H1 (cell line): ENCODE data around the gene IVNS1ABP. TPM values are rescaled to one million over a fixed set of nuclear protein-coding genes. Genes with fewer than 3 reads are reported as not detected.

ENCODE experiments used
- CTCF ChIA-PET: fragments of 300-600 bp; sonication (Branson Sonifier 250); formaldehyde crosslinking; loops from one replicate; lab custom pipeline; 2021; ENCODE audit not compliant: partially characterized antibody; lab: Charles Lee
- POLR2A ChIA-PET: fragments of 300-600 bp; sonication (Branson Sonifier 250); formaldehyde crosslinking; loops from one replicate; lab custom pipeline; 2021; ENCODE audit warnings: inconsistent platforms; ENCODE audit not compliant: partially characterized antibody; lab: Charles Lee
- DNase-seq, 2 experiments: peaks; one replicate each; pipeline versions ENCODE4 v3.0.0 to v3.0.0-alpha.2; 2010 to 2022; ENCODE audit warnings: low spot score in 2 of 2, low read depth in 1 of 2, mixed read lengths in 1 of 2
- FAIRE-seq: peaks from 2 replicates; lab custom pipeline; 2011; peaks lifted over from hg19 to GRCh38; lab: Jason Lieb, UNC
- H2AFZ ChIP-seq: 2 replicates; pipeline ENCODE4 v1.8.1; 2012; ENCODE audit warnings: low read length, inconsistent platforms
- H2AK5ac ChIP-seq: 2 replicates; pipeline ENCODE4 v1.6.1; 2013; ENCODE audit warnings: low read depth, low read length
- H2BK120ac ChIP-seq: replicated peaks from 2 replicates; pipeline ENCODE3; 2013; ENCODE audit warnings: low read depth, low read length, inconsistent platforms
- H2BK12ac ChIP-seq: 2 replicates; pipeline ENCODE4 v1.6.1; 2013; ENCODE audit warnings: low read depth, low read length
- H2BK15ac ChIP-seq: 2 replicates; pipeline ENCODE4 v1.6.1; 2013; ENCODE audit warnings: low read length
- H2BK20ac ChIP-seq: 2 replicates; pipeline ENCODE4 v1.6.1; 2013; ENCODE audit warnings: low read length
- H2BK5ac ChIP-seq: 2 replicates; pipeline ENCODE4 v1.6.1; 2013; ENCODE audit warnings: low read depth, low read length
- H3K14ac ChIP-seq: 2 replicates; pipeline ENCODE4 v1.6.1; 2013; ENCODE audit warnings: inconsistent platforms; ENCODE audit not compliant: insufficient read length
- H3K18ac ChIP-seq: 2 replicates; pipeline ENCODE4 v1.6.1; 2013; ENCODE audit warnings: low read length; ENCODE audit errors: extremely low read depth
- H3K23ac ChIP-seq: 2 replicates; pipeline ENCODE4 v1.6.1; 2013; ENCODE audit warnings: inconsistent platforms; ENCODE audit not compliant: insufficient read length
- H3K23me2 ChIP-seq: 2 replicates; pipeline ENCODE4 v1.6.1; 2013; ENCODE audit warnings: low read depth, low read length
- H3K27ac ChIP-seq: 2 replicates; pipeline ENCODE4 v1.6.1; 2011; ENCODE audit warnings: low read depth, low read length, inconsistent platforms
- H3K27me3 ChIP-seq, 4 experiments: replicated peaks in 1 of 4; 1 replicate in 1 of 4; 2 replicates in 3 of 4; pipeline versions ENCODE4 v1.6.1 to v1.8.1; 2011 to 2013; ENCODE audit warnings: low read length in 3 of 4, mild to moderate bottlenecking in 3 of 4, inconsistent platforms in 2 of 4, mixed read lengths in 2 of 4, moderate library complexity in 1 of 4; ENCODE audit not compliant: control insufficient read depth in 3 of 4, insufficient read depth in 3 of 4; ENCODE audit errors: extremely low read depth in 1 of 4
- H3K36me3 ChIP-seq, 4 experiments: 2 replicates each; pipeline versions ENCODE4 v1.6.1 to v1.8.1; 2011 to 2013; ENCODE audit warnings: mild to moderate bottlenecking in 4 of 4, low read length in 3 of 4, moderate library complexity in 2 of 4, control low read depth in 1 of 4, inconsistent platforms in 1 of 4; ENCODE audit not compliant: insufficient read depth in 4 of 4, control insufficient read depth in 2 of 4
- H3K4ac ChIP-seq: replicated peaks from 2 replicates; pipeline ENCODE3; 2013; ENCODE audit warnings: low read length, low read depth, mixed read lengths, inconsistent platforms; ENCODE audit not compliant: insufficient read length
- H3K4me1 ChIP-seq, 4 experiments: replicated peaks in 1 of 4; 1 replicate in 1 of 4; 2 replicates in 3 of 4; pipeline versions ENCODE4 v1.6.1 to v1.8.1; 2011 to 2013; ENCODE audit warnings: low read length in 3 of 4, inconsistent platforms in 2 of 4, mixed read lengths in 1 of 4; ENCODE audit not compliant: insufficient read depth in 4 of 4, control insufficient read depth in 3 of 4
- H3K4me2 ChIP-seq, 2 experiments: 2 replicates each; pipeline versions ENCODE4 v1.6.1 to v1.8.1; 2011 to 2013; ENCODE audit warnings: low read depth in 2 of 2, low read length in 2 of 2, control low read depth in 1 of 2, inconsistent platforms in 1 of 2, mild to moderate bottlenecking in 1 of 2; ENCODE audit not compliant: insufficient read depth in 1 of 2
- H3K4me3 ChIP-seq, 4 experiments: fragments of 200-600, 300-600 bp in 1 of 4; sonication (generic), shearing (Covaris generic), sonication (Bioruptor Twin) in 1 of 4; 2 replicates each; pipeline versions ENCODE4 v1.5.1 to v1.8.1; 2011 to 2016; ENCODE audit warnings: low read length in 4 of 4, low read depth in 3 of 4, control low read depth in 2 of 4, inconsistent platforms in 2 of 4, mild to moderate bottlenecking in 2 of 4, mixed read lengths in 1 of 4, moderate library complexity in 1 of 4; ENCODE audit not compliant: insufficient read depth in 2 of 4; ENCODE audit errors: extremely low read depth in 1 of 4
- H3K56ac ChIP-seq: replicated peaks from 2 replicates; pipeline ENCODE3; 2013; ENCODE audit warnings: low read depth, mild to moderate bottlenecking, mixed read lengths, low read length, inconsistent platforms; ENCODE audit not compliant: insufficient read length
- H3K79me1 ChIP-seq: 2 replicates; pipeline ENCODE4 v1.6.1; 2013; ENCODE audit warnings: low read depth, low read length, control low read depth
- H3K79me2 ChIP-seq, 2 experiments: 2 replicates each; pipeline versions ENCODE4 v1.6.1 to v1.8.1; 2012 to 2013; ENCODE audit warnings: low read length in 2 of 2, mild to moderate bottlenecking in 2 of 2, inconsistent platforms in 1 of 2; ENCODE audit not compliant: insufficient read depth in 2 of 2, control insufficient read depth in 1 of 2
- H3K9ac ChIP-seq, 4 experiments: replicated peaks in 1 of 4; 1 replicate in 1 of 4; 2 replicates in 3 of 4; pipeline versions ENCODE4 v1.6.1 to v1.8.1; 2011 to 2013; ENCODE audit warnings: low read depth in 3 of 4, low read length in 3 of 4, control low read depth in 2 of 4, mild to moderate bottlenecking in 2 of 4, moderate library complexity in 2 of 4, inconsistent platforms in 1 of 4; ENCODE audit errors: extremely low read depth in 1 of 4
- H3K9me3 ChIP-seq, 2 experiments: 2 replicates each; pipeline versions ENCODE4 v1.6.1 to v1.8.1; 2012 to 2013; ENCODE audit warnings: mild to moderate bottlenecking in 2 of 2, moderate library complexity in 2 of 2, control low read depth in 1 of 2, inconsistent platforms in 1 of 2, low read depth in 1 of 2, low read length in 1 of 2, mixed read lengths in 1 of 2; ENCODE audit not compliant: insufficient read depth in 2 of 2
- H4K20me1 ChIP-seq, 2 experiments: replicated peaks in 1 of 2; 2 replicates each; pipeline versions ENCODE3 to v1.8.1; 2011 to 2013; ENCODE audit warnings: inconsistent platforms in 2 of 2, low read length in 2 of 2, mild to moderate bottlenecking in 1 of 2; ENCODE audit not compliant: insufficient read depth in 2 of 2, control insufficient read depth in 1 of 2
- H4K5ac ChIP-seq: 2 replicates; pipeline ENCODE4 v1.6.1; 2013; ENCODE audit warnings: low read length, low read depth, mixed read lengths, inconsistent platforms; ENCODE audit not compliant: insufficient read length
- H4K8ac ChIP-seq: 2 replicates; pipeline ENCODE4 v1.8.0; 2013; ENCODE audit warnings: mild to moderate bottlenecking, moderate library complexity, low read length, inconsistent platforms; ENCODE audit not compliant: insufficient read depth; ENCODE audit errors: extremely low read depth
- H4K91ac ChIP-seq: replicated peaks from 2 replicates; pipeline ENCODE3; 2013; ENCODE audit warnings: low read length, mixed read lengths, inconsistent platforms; ENCODE audit not compliant: insufficient read length
- BCL11A ChIP-seq, 2 experiments: IDR thresholded peaks; one replicate each; pipeline ENCODE4 v1.6.1; 2011; ENCODE audit warnings: low read depth in 2 of 2, low read length in 2 of 2, mild to moderate bottlenecking in 2 of 2
- EP300 ChIP-seq, 2 experiments: IDR thresholded peaks; 1 replicate in 1 of 2; 2 replicates in 1 of 2; pipeline ENCODE4 v1.6.1; 2011 to 2012; ENCODE audit warnings: low read depth in 2 of 2, low read length in 2 of 2, mild to moderate bottlenecking in 2 of 2, borderline replicate concordance in 1 of 2, inconsistent platforms in 1 of 2, moderate library complexity in 1 of 2
- FOSL1 ChIP-seq: IDR thresholded peaks from 2 replicates; pipeline ENCODE4 v1.6.1; 2011; ENCODE audit warnings: mild to moderate bottlenecking, low read depth, low read length, moderate library complexity; ENCODE audit not compliant: insufficient read depth
- PHF8 ChIP-seq: fragments of 200-600 bp; sonication (generic); conservative IDR thresholded peaks from 2 replicates; pipeline ENCODE4 v1.7.1; 2012; ENCODE audit warnings: low read depth, mild to moderate bottlenecking, inconsistent platforms, low read length, moderate library complexity
- RBBP5 ChIP-seq: IDR thresholded peaks from 2 replicates; pipeline ENCODE4 v1.7.1; 2012; ENCODE audit warnings: low read depth, mild to moderate bottlenecking, inconsistent platforms, low read length, moderate library complexity, borderline replicate concordance
- USF2 ChIP-seq: IDR thresholded peaks from 2 replicates; pipeline ENCODE4 v1.6.1; 2011; ENCODE audit warnings: low read length, improper control_type of control experiment
- YY1 ChIP-seq: IDR thresholded peaks from 2 replicates; pipeline ENCODE4 v1.6.1; 2011; ENCODE audit warnings: low read depth, mild to moderate bottlenecking, low read length
- WGBS, 2 experiments: shearing (Covaris generic) in 1 of 2; methylation state at CpG; one replicate each; pipeline versions ENCODE4 v1.1.6 to v1.1.7; 2013 to 2015; ENCODE audit warnings: low lambda C conversion rate in 2 of 2, mixed read lengths in 2 of 2, inconsistent platforms in 1 of 2, low coverage in 1 of 2, missing lambda C conversion rate in 1 of 2; ENCODE audit not compliant: insufficient replicate concordance in 2 of 2, insufficient coverage in 1 of 2, insufficient read length in 1 of 2; ENCODE audit errors: extremely low coverage in 1 of 2, missing lambda C conversion rate in 1 of 2; 5-methylcytosine and 5-hydroxymethylcytosine counted together
- polyA plus RNA-seq, 7 experiments: library from polyadenylated mRNA; depleted of rRNA in 3 of 7; stranded (reverse) in 5 of 7; unstranded in 2 of 7; fragments of >200 nt in 5 of 7; fragments of 200-250 nt in 2 of 7; gene quantifications; 1 replicate in 5 of 7; 2 replicates in 1 of 7; 4 replicates in 1 of 7; pipeline versions ENCODE4 v1.2.1 to v1.2.3, GENCODE V29; 2011 to 2013; ENCODE audit warnings: missing spikeins in 2 of 7, mixed read lengths in 2 of 7
- total RNA-seq: library from RNA; stranded (reverse); fragmentation: NEBNext Ultra II Directional; extraction: Animal tissue kit (Norgen Biotek cat#: 25700); gene quantifications from 2 replicates; pipeline ENCODE4 v1.2.1, GENCODE V29; 2021
- TF ChIP-seq, protein P1 (sequence below), 3 experiments: IDR thresholded peaks; 1 replicate in 2 of 3; 2 replicates in 1 of 3; pipeline versions ENCODE4 v1.5.1 to v1.6.1; 2011; ENCODE audit warnings: low read length in 3 of 3, mild to moderate bottlenecking in 3 of 3, inconsistent platforms in 2 of 3, low read depth in 1 of 3, moderate library complexity in 1 of 3; ENCODE audit not compliant: insufficient read depth in 1 of 3; ENCODE audit errors: control extremely low read depth in 1 of 3

IVNS1ABP gene
- total and polyA plus RNA-seq, 2 of the 8 experiments (the other 6 are each of a cell fraction or from before 2014, with no cell fraction given) = 65.9 to 189 TPM

DNA sequence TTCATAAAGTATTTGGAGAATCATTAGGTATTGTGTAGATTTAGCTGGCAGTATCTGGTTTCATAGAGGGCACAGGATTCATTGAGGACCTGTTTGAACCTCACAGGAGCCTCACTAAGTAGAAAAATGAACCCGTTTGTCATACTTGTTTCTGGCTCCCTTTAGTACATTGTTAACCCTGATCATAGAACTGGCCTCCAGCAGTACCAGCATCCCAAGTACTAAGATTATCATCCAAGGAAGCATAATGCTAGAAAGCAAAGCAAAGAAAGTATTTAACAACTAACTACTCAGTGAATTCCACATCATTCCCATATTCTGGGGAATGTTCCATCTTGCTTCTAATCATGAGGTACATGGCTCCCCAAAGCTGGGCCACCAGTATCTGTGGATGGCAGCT is 54.9 kb downstream of the IVNS1ABP start:
- Histone ChIP-seq H2BK5ac (no peak overlapping the region), H4K8ac (no peak overlapping the region), H2AK5ac (no peak overlapping the region), H3K4me2 (no peak overlapping the region), H3K9ac (no peak overlapping the region), H3K14ac (no peak overlapping the region), H2BK15ac (no peak overlapping the region), H2BK120ac (no peak overlapping the region), H3K23me2 (no peaks in the 10 kb centered on the region), H4K5ac (no peak overlapping the region), H2BK12ac (no peak overlapping the region), H2BK20ac (no peak overlapping the region), H3K9me3 (no peaks in the 10 kb centered on the region; a peak in 1 of 4 replicates), H4K91ac (no peak overlapping the region), H3K27me3 (no peaks in the 10 kb centered on the region), H3K4ac (no peak overlapping the region), H3K79me2 (no peaks in the 10 kb centered on the region), H3K4me3 (no peak overlapping the region), H4K20me1 (no peaks in the 10 kb centered on the region), H3K56ac (no peak overlapping the region), H2AFZ (no peak overlapping the region), H3K79me1 (no peaks in the 10 kb centered on the region), H3K27ac (no peak overlapping the region), H3K18ac (no peak overlapping the region), H3K4me1 (no peaks in the 10 kb centered on the region), H3K23ac (no peak overlapping the region), H3K36me3 (no peaks in the 10 kb centered on the region)
- 81% methylated on average over 1 of the region's 1 CpG; no CpG with 5 or more reads in 1 of the 2 experiments for WGBS, 2 experiments
- CTCF ChIA-PET = interaction anchor here (1.3 to 2.2 kb wide), 2 partner anchors 92 to 419 kb away, joined by 3 to 5 read pairs; no protein-coding TSS in a partner anchor
- POLR2A ChIA-PET = interaction anchor here (1.2 kb wide), 1 partner anchor 63 kb away, joined by 3 read pairs; no protein-coding TSS in a partner anchor
- DNase-seq (no peak), FAIRE-seq (no peak)
- TF ChIP-seq, protein P1, sequence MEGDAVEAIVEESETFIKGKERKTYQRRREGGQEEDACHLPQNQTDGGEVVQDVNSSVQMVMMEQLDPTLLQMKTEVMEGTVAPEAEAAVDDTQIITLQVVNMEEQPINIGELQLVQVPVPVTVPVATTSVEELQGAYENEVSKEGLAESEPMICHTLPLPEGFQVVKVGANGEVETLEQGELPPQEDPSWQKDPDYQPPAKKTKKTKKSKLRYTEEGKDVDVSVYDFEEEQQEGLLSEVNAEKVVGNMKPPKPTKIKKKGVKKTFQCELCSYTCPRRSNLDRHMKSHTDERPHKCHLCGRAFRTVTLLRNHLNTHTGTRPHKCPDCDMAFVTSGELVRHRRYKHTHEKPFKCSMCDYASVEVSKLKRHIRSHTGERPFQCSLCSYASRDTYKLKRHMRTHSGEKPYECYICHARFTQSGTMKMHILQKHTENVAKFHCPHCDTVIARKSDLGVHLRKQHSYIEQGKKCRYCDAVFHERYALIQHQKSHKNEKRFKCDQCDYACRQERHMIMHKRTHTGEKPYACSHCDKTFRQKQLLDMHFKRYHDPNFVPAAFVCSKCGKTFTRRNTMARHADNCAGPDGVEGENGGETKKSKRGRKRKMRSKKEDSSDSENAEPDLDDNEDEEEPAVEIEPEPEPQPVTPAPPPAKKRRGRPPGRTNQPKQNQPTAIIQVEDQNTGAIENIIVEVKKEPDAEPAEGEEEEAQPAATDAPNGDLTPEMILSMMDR (IDR thresholded peaks at IDR 0.05; ENCODE audit: control extremely low read depth in 1 of 3, insufficient read depth in 1 of 3, low read depth in 1 of 3, low read length in 3 of 3) = no peak
- TF ChIP-seq RBBP5 (no peak), PHF8 (no peak), FOSL1 (no peak), YY1 (no peak), BCL11A (IDR thresholded peaks at IDR 0.05; ENCODE audit: low read depth in 2 of 2, low read length in 2 of 2) (no peak), EP300 (IDR thresholded peaks at IDR 0.05; ENCODE audit: borderline replicate concordance in 1 of 2, low read depth in 2 of 2, low read length in 2 of 2) (no peak), USF2 (no peak)
